HEK293T (cell line): Measurements from ENCODE around the gene CYP46A1.

Source experiments
- CTCF ChIA-PET: fragments of 350-600 bp; formaldehyde crosslinking; extraction: SDS; loops from one replicate; lab custom pipeline; 2021; ENCODE audit warnings: antibody characterized with exemption, inconsistent platforms; lab: Yijun Ruan, JAX
- POLR2A ChIA-PET: fragments of 350-600 bp; formaldehyde crosslinking; extraction: SDS; loops from one replicate; lab custom pipeline; 2020; ENCODE audit warnings: antibody characterized with exemption, inconsistent platforms; lab: Yijun Ruan, JAX
- DNase-seq: peaks from one replicate; pipeline ENCODE4 v3.0.0; 2012; ENCODE audit warnings: mixed read lengths; ENCODE audit errors: extremely low spot score
- ARNT ChIP-seq: fragments of 450-650 bp; IDR thresholded peaks from 2 replicates; pipeline ENCODE4 v1.6.1; 2017; ENCODE audit warnings: mild to moderate bottlenecking
- BHLHE40 ChIP-seq: fragments of 450-650 bp; IDR thresholded peaks from 2 replicates; pipeline ENCODE4 v1.6.1; 2016; ENCODE audit warnings: mild to moderate bottlenecking, moderate library complexity, borderline replicate concordance
- CTBP1 ChIP-seq: fragments of 450-650 bp; IDR thresholded peaks from 2 replicates; pipeline ENCODE4 v1.6.1; 2016; ENCODE audit warnings: borderline replicate concordance
- ELF4 ChIP-seq: fragments of 450-650 bp; IDR thresholded peaks from 2 replicates; pipeline ENCODE4 v1.6.1; 2017; ENCODE audit warnings: antibody characterized with exemption
- FOXA1 ChIP-seq: fragments of 450-650 bp; IDR thresholded peaks from 2 replicates; pipeline ENCODE4 v1.6.1; 2016; ENCODE audit warnings: mild to moderate bottlenecking
- FOXK2 ChIP-seq: fragments of 450-650 bp; IDR thresholded peaks from 2 replicates; pipeline ENCODE4 v1.6.1; 2016; ENCODE audit warnings: mild to moderate bottlenecking
- FOXM1 ChIP-seq: fragments of 450-650 bp; IDR thresholded peaks from 2 replicates; pipeline ENCODE4 v1.6.1; 2017; ENCODE audit warnings: mild to moderate bottlenecking, borderline replicate concordance
- HDGF ChIP-seq: fragments of 450-650 bp; IDR thresholded peaks from 2 replicates; pipeline ENCODE4 v1.6.1; 2017; ENCODE audit warnings: antibody characterized with exemption, borderline replicate concordance
- L3MBTL2 ChIP-seq: fragments of 450-650 bp; conservative IDR thresholded peaks from 2 replicates; pipeline ENCODE4 v1.6.1; 2016; ENCODE audit warnings: mild to moderate bottlenecking
- LEF1 ChIP-seq: fragments of 450-650 bp; IDR thresholded peaks from 2 replicates; pipeline ENCODE4 v1.6.1; 2017; ENCODE audit warnings: mild to moderate bottlenecking, borderline replicate concordance
- NFRKB ChIP-seq: fragments of 450-650 bp; IDR thresholded peaks from 2 replicates; pipeline ENCODE4 v1.6.1; 2016; ENCODE audit warnings: mild to moderate bottlenecking, moderate library complexity
- PKNOX1 ChIP-seq: fragments of 450-650 bp; IDR thresholded peaks from 2 replicates; pipeline ENCODE4 v1.6.1; 2016
- SP1 ChIP-seq: fragments of 450-650 bp; IDR thresholded peaks from 2 replicates; pipeline ENCODE4 v1.6.1; 2017
- SUZ12 ChIP-seq: fragments of 450-650 bp; IDR thresholded peaks from 2 replicates; pipeline ENCODE4 v1.6.1; 2016; ENCODE audit warnings: mild to moderate bottlenecking
- TARDBP ChIP-seq: fragments of 450-650 bp; IDR thresholded peaks from 2 replicates; pipeline ENCODE4 v1.6.1; 2016
- ZNF384 ChIP-seq: fragments of 450-650 bp; IDR thresholded peaks from 2 replicates; pipeline ENCODE4 v1.6.1; 2016

CYP46A1 gene

GRCh38 chr14:99751539-99752485, 67.7 kb downstream of the CYP46A1 start:
- no peak for DNase-seq
- no peak for TF ChIP-seq FOXM1
- TF ChIP-seq HDGF: no peak
- no peak for TF ChIP-seq ELF4
- TF ChIP-seq FOXA1: no peak
- no peak for TF ChIP-seq ZNF384
- TF ChIP-seq PKNOX1: no peak
- TF ChIP-seq CTBP1: no peak
- TF ChIP-seq SUZ12: no peak
- no peak for TF ChIP-seq NFRKB
- TF ChIP-seq BHLHE40: no peak
- TF ChIP-seq L3MBTL2: no peak
- no peak for TF ChIP-seq FOXK2
- ChIA-PET POLR2A (interaction anchor here (1.4 to 1.5 kb wide), 2 partner anchors 18 to 41 kb away, joined by 3 to 5 read pairs; partner anchors contain the start of gene EML1), CTCF (interaction anchor here (1.2 to 1.3 kb wide), 2 partner anchors 22 to 38 kb away, joined by 3 read pairs; no protein-coding TSS in a partner anchor)

GRCh38 chr14:99752486-99753121, 68.5 kb downstream of the CYP46A1 start:
- DNase-seq: no peak
- TF ChIP-seq CTBP1: no peak
- TF ChIP-seq NFRKB: no peak
- TF ChIP-seq ARNT: no peak
- no peak for TF ChIP-seq PKNOX1
- no peak for TF ChIP-seq TARDBP
- TF ChIP-seq SP1: no peak
- TF ChIP-seq ZNF384: no peak
- TF ChIP-seq SUZ12: no peak
- TF ChIP-seq BHLHE40: no peak
- POLR2A ChIA-PET: interaction anchor here (1.4 to 1.5 kb wide), 2 partner anchors 19 to 40 kb away, joined by 3 to 5 read pairs; partner anchors contain the start of gene EML1
- CTCF ChIA-PET: interaction anchor here (0.6 to 1.3 kb wide), 3 partner anchors 22 to 978 kb away, joined by 3 to 4 read pairs (median 3); no protein-coding TSS in a partner anchor

GRCh38 chr14:99753225-99754140, 69.4 kb downstream of the CYP46A1 start:
- no peak for DNase-seq
- ChIA-PET CTCF (no interaction called here), POLR2A (interaction anchor here (1.2 to 1.4 kb wide), 2 partner anchors 39 to 784 kb away, joined by 3 to 5 read pairs; partner anchors contain the start of gene EML1)
- TF ChIP-seq NFRKB (no peak), FOXM1 (no peak), TARDBP (no peak), FOXA1 (no peak), ZNF384 (no peak), PKNOX1 (no peak), ELF4 (no peak), FOXK2 (no peak), HDGF (no peak), LEF1 (no peak), BHLHE40 (no peak), SUZ12 (no peak), ARNT (no peak), CTBP1 (no peak), L3MBTL2 (no peak), SP1 (no peak)

- TF ChIP-seq ARNT: no peak
- TF ChIP-seq ZNF384: no peak
- TF ChIP-seq CTBP1: no peak
- no peak for TF ChIP-seq HDGF
- TF ChIP-seq NFRKB: no peak
- no peak for TF ChIP-seq FOXA1
- no peak for TF ChIP-seq SUZ12
- no peak for TF ChIP-seq SP1
- no peak for TF ChIP-seq TARDBP
- TF ChIP-seq FOXM1: no peak
- no peak for TF ChIP-seq LEF1
- CTCF ChIA-PET: no interaction called here
- DNase-seq: no peak
- POLR2A ChIA-PET: interaction anchor here (1.2 kb wide), 1 partner anchor 783 kb away, joined by 3 read pairs; no protein-coding TSS in a partner anchor
Observed at GRCh38 chr14:99754141-99755067, 70.3 kb downstream of the CYP46A1 start.
